GM19238 (cell line): ENCODE data around the gene GIMAP8.
"Not testable (repeated sequence)": the region's sequence is repeated elsewhere in the genome, so short reads cannot be mapped to it uniquely, and the experiment has no call there.

Experiments
- DNase-seq: peaks from one replicate; pipeline ENCODE4 v3.0.0; 2011; ENCODE audit warnings: low spot score; ENCODE audit not compliant: insufficient read length

GIMAP8 gene

GRCh38 chr7:150435390-150436073 lies 14.9 kb upstream of the GIMAP8 start:
- DNase-seq: peak; percentile 72

GRCh38 chr7:150439967-150440366 lies 10.5 kb upstream of the GIMAP8 start:
- no peak for DNase-seq

GRCh38 chr7:150441524-150441923 lies 8.9 kb upstream of the GIMAP8 start:
- no peak for DNase-seq

- no peak for DNase-seq
Observed at GRCh38 chr7:150442811-150443210, 7.6 kb upstream of the GIMAP8 start.

- no peak for DNase-seq
Observed at GRCh38 chr7:150443793-150444540, 6.5 kb upstream of the GIMAP8 start.

GRCh38 chr7:150444674-150445365 lies 5.6 kb upstream of the GIMAP8 start:
- no peak for DNase-seq

- no peak for DNase-seq
Observed at GRCh38 chr7:150446288-150446938, 4.0 kb upstream of the GIMAP8 start.

- DNase-seq: no peak
Observed at GRCh38 chr7:150447966-150448788, 2.3 kb upstream of the GIMAP8 start.

- DNase-seq: peak; percentile 83
Observed at GRCh38 chr7:150448789-150449147, 1.7 kb upstream of the GIMAP8 start.

- no peak for DNase-seq
Observed at GRCh38 chr7:150449206-150449952, 1.1 kb upstream of the GIMAP8 start.

GRCh38 chr7:150451097-150451793 lies 815 bp downstream of the GIMAP8 start:
- DNase-seq: no peak

- no peak for DNase-seq
Observed at GRCh38 chr7:150451833-150452461, 1.5 kb downstream of the GIMAP8 start.

- no peak for DNase-seq
Observed at GRCh38 chr7:150453181-150453580, 2.8 kb downstream of the GIMAP8 start.

- no peak for DNase-seq
Observed at GRCh38 chr7:150453892-150454291, 3.5 kb downstream of the GIMAP8 start.

GRCh38 chr7:150457064-150457463 lies 6.6 kb downstream of the GIMAP8 start:
- DNase-seq: not testable (repeated sequence)

GRCh38 chr7:150458235-150458634 lies 7.8 kb downstream of the GIMAP8 start:
- no peak for DNase-seq

GRCh38 chr7:150458756-150459155 lies 8.3 kb downstream of the GIMAP8 start:
- DNase-seq: no peak

- DNase-seq: no peak
Observed at GRCh38 chr7:150461520-150461919, 11.1 kb downstream of the GIMAP8 start.

GRCh38 chr7:150462413-150462812 lies 12.0 kb downstream of the GIMAP8 start:
- no peak for DNase-seq
